HepG2 (cell line): ENCODE measurements around the gene DCTN3. TPM values are rescaled to one million over a fixed set of nuclear protein-coding genes. Genes with fewer than 3 reads are reported as not detected.

Source experiments
- ATAC-seq: fragments of 200-7000 bp; cut with Tn5 transposase; 3 replicates; pipeline ENCODE4 v1.9.1; 2020; ENCODE audit warnings: mild to moderate bottlenecking, moderate library complexity
- BruUV-seq: library from RNA; stranded (reverse); fragments of 400-500 nt; replicated peaks from 2 replicates; lab custom pipeline; 2021; lab: Mats Ljungman, UMichigan
- CTCF ChIA-PET: fragments of 300-600 bp; formaldehyde crosslinking; extraction: SDS; loops from one replicate; lab custom pipeline; 2021; ENCODE audit warnings: low total read pairs, inconsistent platforms, low intra/inter-chr PET ratio; lab: Yijun Ruan, JAX
- POLR2A ChIA-PET: fragments of 350-600 bp; sonication (Branson Sonifier 250); formaldehyde crosslinking; loops from one replicate; lab custom pipeline; 2020; ENCODE audit warnings: antibody characterized with exemption, inconsistent platforms; lab: Yijun Ruan, JAX
- DNase-seq: peaks from one replicate; pipeline ENCODE4 v3.0.0-alpha.2; 2015; ENCODE audit warnings: low spot score
- FAIRE-seq: peaks from 3 replicates; lab custom pipeline; 2011; peaks lifted over from hg19 to GRCh38; lab: Jason Lieb, UNC
- H2AFZ ChIP-seq: one replicate; pipeline ENCODE4 v1.6.1; 2011; ENCODE audit warnings: low read length, inconsistent platforms
- H3K27ac ChIP-seq: fragments of 300-600 bp; 3 replicates; pipeline ENCODE4 v1.8.0; 2011; ENCODE audit warnings: mixed run types, mild to moderate bottlenecking, mixed read lengths, low read length, inconsistent platforms; ENCODE audit not compliant: insufficient read depth; ENCODE audit errors: extremely low read length
- H3K27me3 ChIP-seq, 2 experiments: fragments of 200-600 bp in 1 of 2; 2 replicates in 1 of 2; 3 replicates in 1 of 2; pipeline versions ENCODE4 v1.6.0 to v1.8.0; 2011; ENCODE audit warnings: low read length in 2 of 2, mild to moderate bottlenecking in 2 of 2, moderate library complexity in 2 of 2, inconsistent platforms in 1 of 2; ENCODE audit not compliant: insufficient read depth in 2 of 2, control insufficient read depth in 1 of 2
- H3K36me3 ChIP-seq, 2 experiments: fragments of 200-600 bp in 1 of 2; replicated peaks in 1 of 2; 2 replicates in 1 of 2; 3 replicates in 1 of 2; pipeline versions ENCODE4 v1.5.1 to v1.8.0; 2011; ENCODE audit warnings: low read length in 2 of 2, inconsistent platforms in 1 of 2; ENCODE audit not compliant: insufficient read depth in 2 of 2, control insufficient read depth in 1 of 2
- H3K4me1 ChIP-seq: 2 replicates; pipeline ENCODE4 v1.5.1; 2012; ENCODE audit warnings: low read length, inconsistent platforms; ENCODE audit not compliant: insufficient read depth
- H3K4me2 ChIP-seq: 2 replicates; pipeline ENCODE4 v1.6.0; 2011; ENCODE audit warnings: low read depth, low read length, inconsistent platforms
- H3K4me3 ChIP-seq, 3 experiments: fragments of 200-600 bp in 1 of 3; sonication (generic), shearing (Covaris generic) in 1 of 3; replicated peaks in 1 of 3; 2 replicates each; pipeline ENCODE4 v1.5.1; 2011 to 2016; ENCODE audit warnings: low read length in 3 of 3, inconsistent platforms in 2 of 3, low read depth in 2 of 3, mild to moderate bottlenecking in 2 of 3, control low read depth in 1 of 3, mixed read lengths in 1 of 3; ENCODE audit not compliant: insufficient read depth in 1 of 3
- H3K79me2 ChIP-seq: one replicate; pipeline ENCODE4 v1.6.1; 2011; ENCODE audit warnings: low read length, inconsistent platforms; ENCODE audit not compliant: insufficient read depth
- H3K9ac ChIP-seq: 2 replicates; pipeline ENCODE4 v1.6.0; 2011; ENCODE audit warnings: mild to moderate bottlenecking, low read depth, low read length, inconsistent platforms; ENCODE audit not compliant: insufficient read depth
- H3K9me3 ChIP-seq: 2 replicates; pipeline ENCODE4 v1.5.1; 2012; ENCODE audit warnings: mild to moderate bottlenecking, low read length
- H4K20me1 ChIP-seq: 2 replicates; pipeline ENCODE4 v1.6.0; 2011; ENCODE audit warnings: inconsistent platforms, mild to moderate bottlenecking, low read length, moderate library complexity; ENCODE audit not compliant: insufficient read depth
- POLR2A ChIP-seq, 2 experiments: IDR thresholded peaks; 2 replicates each; pipeline ENCODE4 v1.6.1; 2011; ENCODE audit warnings: low read depth in 2 of 2, low read length in 2 of 2, mild to moderate bottlenecking in 1 of 2, moderate library complexity in 1 of 2; ENCODE audit not compliant: insufficient read depth in 1 of 2
- ZNF75D ChIP-seq: sonication (generic); formaldehyde crosslinking; IDR thresholded peaks from 2 replicates; pipeline ENCODE4 v1.8.1; 2023; ENCODE audit warnings: missing genetic modification reagents, mild to moderate bottlenecking, borderline replicate concordance
- ZNF780A ChIP-seq: sonication (generic); formaldehyde crosslinking; IDR thresholded peaks from 2 replicates; pipeline ENCODE4 v1.8.0; 2022; ENCODE audit warnings: mild to moderate bottlenecking, missing genetic modification reagents, moderate library complexity
- WGBS: methylation state at CpG from one replicate; pipeline ENCODE4 v1.1.6; 2017; ENCODE audit warnings: low lambda C conversion rate; 5-methylcytosine and 5-hydroxymethylcytosine counted together
- in situ Hi-C: cut with HindIII; loops from 2 replicates; pipeline ENCODE4 v1.10.0; 2017; ENCODE audit warnings: low pct_unique_long_range_greater_than_20kb; ENCODE audit not compliant: extremely low pct_ligation_motif_present
- intact Hi-C: fragments of 100-400 bp; cut with micrococcal nuclease; formaldehyde crosslinking; loops from one replicate; pipeline ENCODE4 v1.10.0; 2022; ENCODE audit not compliant: unreplicated experiment
- polyA plus RNA-seq, 8 experiments: library from polyadenylated mRNA; depleted of rRNA in 3 of 8; stranded (reverse) in 7 of 8; unstranded in 1 of 8; fragments of >200 nt; fragmentation: Illumina TruSeq in 4 of 8; extraction: Trizol in 4 of 8; gene quantifications; 2 replicates each; pipeline versions ENCODE4 v1.2.1 to v1.2.3, GENCODE V29; 2011 to 2016; ENCODE audit warnings: low read depth in 4 of 8, missing spikeins in 1 of 8, mixed read lengths in 1 of 8; ENCODE audit not compliant: insufficient read depth in 1 of 8
- total RNA-seq, 5 experiments: library from RNA; depleted of rRNA; stranded (reverse); fragments of >200 nt; fragmentation: Illumina TruSeq; extraction: Trizol; gene quantifications; 2 replicates each; pipeline ENCODE4 v1.2.3, GENCODE V29; 2016; ENCODE audit warnings: low read depth in 1 of 5
- TF ChIP-seq, protein P1 (sequence below): sonication (generic); formaldehyde crosslinking; IDR thresholded peaks from 2 replicates; pipeline ENCODE4 v1.4.0; 2020; ENCODE audit warnings: missing genetic modification reagents, borderline replicate concordance

The DCTN3 gene
- total and polyA plus RNA-seq, 2 of the 13 experiments (the other 11 are each of a cell fraction or from before 2014, with no cell fraction given) = 27.4 to 34.5 TPM

DNA sequence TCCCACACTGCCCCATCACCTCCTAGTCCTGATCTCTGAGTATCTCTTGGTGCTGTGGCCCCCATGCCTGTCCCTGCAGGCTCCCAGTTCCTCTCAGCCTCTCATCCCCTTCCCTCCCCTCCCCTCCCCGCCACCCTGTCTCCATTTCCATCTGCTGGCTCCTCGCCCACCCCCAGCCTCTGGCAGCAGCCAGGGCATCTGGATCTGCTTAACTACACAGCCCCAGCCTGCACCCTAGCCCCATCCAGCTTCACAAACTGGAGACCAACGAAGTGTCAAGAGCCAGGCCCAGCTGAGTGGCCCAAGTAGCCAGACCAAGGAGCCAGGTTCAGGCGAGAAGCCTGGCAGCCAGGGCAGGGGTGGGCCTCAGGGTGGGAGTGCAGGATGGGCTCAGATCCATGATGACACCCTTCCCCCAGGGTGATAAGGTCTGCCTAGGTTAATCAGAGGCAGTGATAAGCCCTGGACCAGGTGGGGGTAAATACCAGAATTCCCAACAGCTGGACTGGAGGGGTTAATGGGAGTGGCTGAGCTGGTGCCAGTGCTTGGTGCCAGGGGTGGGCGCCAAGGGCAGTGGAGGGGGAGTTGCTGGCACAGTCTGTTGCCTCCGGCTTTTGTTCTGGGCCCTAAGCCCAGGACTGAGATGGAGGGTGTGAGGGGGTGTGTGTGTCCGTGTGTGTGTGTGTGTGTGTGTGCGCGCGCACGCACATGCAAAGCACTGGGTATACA is 34.2 kb upstream of the DCTN3 start (continued):
- TF ChIP-seq, protein P1, sequence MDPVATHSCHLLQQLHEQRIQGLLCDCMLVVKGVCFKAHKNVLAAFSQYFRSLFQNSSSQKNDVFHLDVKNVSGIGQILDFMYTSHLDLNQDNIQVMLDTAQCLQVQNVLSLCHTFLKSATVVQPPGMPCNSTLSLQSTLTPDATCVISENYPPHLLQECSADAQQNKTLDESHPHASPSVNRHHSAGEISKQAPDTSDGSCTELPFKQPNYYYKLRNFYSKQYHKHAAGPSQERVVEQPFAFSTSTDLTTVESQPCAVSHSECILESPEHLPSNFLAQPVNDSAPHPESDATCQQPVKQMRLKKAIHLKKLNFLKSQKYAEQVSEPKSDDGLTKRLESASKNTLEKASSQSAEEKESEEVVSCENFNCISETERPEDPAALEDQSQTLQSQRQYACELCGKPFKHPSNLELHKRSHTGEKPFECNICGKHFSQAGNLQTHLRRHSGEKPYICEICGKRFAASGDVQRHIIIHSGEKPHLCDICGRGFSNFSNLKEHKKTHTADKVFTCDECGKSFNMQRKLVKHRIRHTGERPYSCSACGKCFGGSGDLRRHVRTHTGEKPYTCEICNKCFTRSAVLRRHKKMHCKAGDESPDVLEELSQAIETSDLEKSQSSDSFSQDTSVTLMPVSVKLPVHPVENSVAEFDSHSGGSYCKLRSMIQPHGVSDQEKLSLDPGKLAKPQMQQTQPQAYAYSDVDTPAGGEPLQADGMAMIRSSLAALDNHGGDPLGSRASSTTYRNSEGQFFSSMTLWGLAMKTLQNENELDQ = no peak
- TF ChIP-seq, all 625 proteins: peak for 0

DNA sequence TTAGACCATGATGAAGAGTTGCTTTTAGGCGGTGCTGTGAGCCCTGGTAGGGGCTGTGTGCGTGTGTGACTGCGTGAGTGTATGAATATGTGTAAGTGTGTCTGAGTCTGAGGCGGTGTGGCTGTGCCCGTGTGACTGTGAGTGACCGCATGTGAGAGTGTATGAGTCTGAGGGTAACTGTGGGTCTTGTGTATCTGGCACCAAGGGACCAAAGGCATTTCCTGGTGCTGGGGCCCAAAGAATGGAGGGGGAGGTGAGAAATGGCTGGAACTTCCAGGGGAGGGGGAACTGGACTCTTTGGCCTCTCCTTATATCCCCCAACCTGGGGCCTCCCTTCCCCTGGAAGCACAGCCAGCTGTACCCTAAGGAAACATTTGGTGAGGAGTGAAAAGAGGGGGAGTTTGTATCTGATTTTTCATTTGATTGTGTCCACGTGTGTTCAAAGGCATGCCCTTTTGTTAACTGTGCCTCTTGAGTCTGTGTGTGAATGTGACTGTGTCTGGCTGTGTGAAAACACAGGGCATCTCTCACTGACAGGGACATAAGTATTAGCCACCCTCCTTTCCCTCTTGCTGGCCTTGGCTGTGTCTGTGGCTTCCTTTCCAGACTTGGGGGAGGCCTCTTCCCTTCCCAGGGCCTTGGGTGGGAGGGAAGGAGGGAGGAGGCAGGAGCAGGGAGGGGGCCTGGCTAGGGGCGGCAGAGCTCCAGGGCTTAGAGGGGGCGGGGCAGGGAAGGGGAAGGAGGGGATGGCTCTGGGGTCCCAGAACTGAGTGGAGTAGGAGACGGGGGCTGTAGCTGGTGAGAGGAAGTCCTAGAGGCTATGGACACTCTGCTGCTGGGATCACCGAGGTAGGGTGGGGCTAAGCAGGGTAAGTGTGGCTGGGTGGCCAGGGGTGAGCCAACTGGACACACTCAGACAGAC is 33.1 kb upstream of the DCTN3 start:
- in situ Hi-C loops = no loop called here
- no TSS peak for BruUV-seq
- H3K27me3 ChIP-seq = no peaks in the 10 kb centered on the region; a peak in 3 of 5 replicates
- no peaks in the 10 kb centered on the region for H4K20me1 ChIP-seq
- H3K36me3 ChIP-seq = peaks cover 8 to 15% of the 10 kb centered on the region in 2 experiments
- no peaks in the 10 kb centered on the region for H3K9me3 ChIP-seq
- FAIRE-seq = no peak
- no peak overlapping the region for H2AFZ ChIP-seq
- intact Hi-C loops = no loop called here
- H3K9ac ChIP-seq = peak overlapping the region; percentile 53; the same call in 1 of the 2 replicates
- no peak overlapping the region for H3K27ac ChIP-seq
- 15% methylated on average over 10 of the region's 11 CpGs for WGBS
- TF ChIP-seq ZNF75D (no peak), POLR2A (IDR thresholded peaks at IDR 0.05; ENCODE audit: insufficient read depth in 1 of 2, low read depth in 2 of 2, low read length in 2 of 2) (peak in 1 of 2 experiments; percentile 12; a peak in 1 of 4 replicates), ZNF780A (no peak)
- TF ChIP-seq, all 625 proteins: peak for 1
- Histone ChIP-seq H3K4me2 (peak overlapping the region; percentile 100), H3K4me3 (peak overlapping the region in 1 of 3 experiments; percentile 67; a peak in 2 of 6 replicates), H3K79me2 (peaks cover 3% of the 10 kb centered on the region), H3K4me1 (peaks cover 46% of the 10 kb centered on the region)
- DNase-seq (no peak), ATAC-seq (peak; percentile 3)
- ChIA-PET CTCF (no interaction called here), POLR2A (interaction anchor here (1.0 to 3.1 kb wide), 3 partner anchors 9 to 16 kb away, joined by 4 to 29 read pairs (median 5); partner anchors contain the start of genes CCL27 and SIGMAR1)
